ENCODE data around the gene CLOCK. TPM values are rescaled to one million over a fixed set of nuclear protein-coding genes. Genes with fewer than 3 reads are reported as not detected.
A peak's percentile ranks its signal among the peaks of the same experiment; 100 is the strongest.

Gene CLOCK
- total and polyA plus RNA-seq, 2 experiments from 2014 or later, result 9.6 to 29.3 TPM

- no peak for TF ChIP-seq EZH2phosphoT487 (IDR thresholded peaks at IDR 0.05; ENCODE audit: low read depth, severe bottlenecking, unreplicated experiment)
- TF ChIP-seq CTCF (IDR thresholded peaks at IDR 0.05; ENCODE audit: poor library complexity), result no peak
- TF ChIP-seq EZH2 (IDR thresholded peaks at IDR 0.05; ENCODE audit: borderline replicate concordance), result no peak
These were observed 150.2 kb downstream of the CLOCK start for GRCh38 chr4:55396308-55397125.

GRCh38 chr4:55395529-55396307 is 151.0 kb downstream of the CLOCK start, which contains the start of gene TMEM165:
Gene TMEM165 (plus strand): TSS chr4:55395957. CDS start chr4:55396190, 233 bp downstream.
- WGBS (ENCODE audit: low lambda C conversion rate, missing lambda C conversion rate), result under 1% methylated on average over 57 of the region's 95 CpGs
- Histone ChIP-seq H3K79me2 (peaks cover 44% of the 10 kb centered on the region), H3K27ac (peak within 1 kb of the TSS; percentile 100), H2AFZ (peak within 1 kb of the TSS; percentile 91), H4K20me1 (ENCODE audit: insufficient read depth, poor library complexity, severe bottlenecking) (peaks cover 33% of the 10 kb centered on the region), H3K4me3 (peak within 1 kb of the TSS; percentile 71), H3K9me2 (replicated peaks; ENCODE audit: insufficient read depth) (no peaks in the 10 kb centered on the region), H3K27me3 (no peaks in the 10 kb centered on the region), H3K4me2 (peak within 1 kb of the TSS; percentile 87), H3K4me1 (ENCODE audit: insufficient read depth) (peaks cover 4% of the 10 kb centered on the region), H3K36me3 (replicated peaks; ENCODE audit: insufficient read depth, low read depth) (no peaks in the 10 kb centered on the region), H3K9me3 (ENCODE audit: low read depth) (no peaks in the 10 kb centered on the region)
- DNase-seq (ENCODE audit: low spot score), result peak; percentile 95
- TF ChIP-seq EZH2 (IDR thresholded peaks at IDR 0.05; ENCODE audit: borderline replicate concordance) (no peak), EZH2phosphoT487 (IDR thresholded peaks at IDR 0.05; ENCODE audit: low read depth, severe bottlenecking, unreplicated experiment) (no peak), CTCF (IDR thresholded peaks at IDR 0.05; ENCODE audit: poor library complexity) (no peak)

More at GRCh38 chr4:55396308-55397125, 150.2 kb downstream of the CLOCK start:
- H3K9me3 ChIP-seq (ENCODE audit: low read depth), result no peaks in the 10 kb centered on the region
- H3K4me1 ChIP-seq (ENCODE audit: insufficient read depth), result peaks cover 4% of the 10 kb centered on the region
- no peaks in the 10 kb centered on the region for H3K36me3 ChIP-seq (replicated peaks; ENCODE audit: insufficient read depth, low read depth)
- H3K27me3 ChIP-seq, result no peaks in the 10 kb centered on the region
- peaks cover 52% of the 10 kb centered on the region for H3K79me2 ChIP-seq
- no peak overlapping the region for H2AFZ ChIP-seq
- DNase-seq (ENCODE audit: low spot score), result peak; percentile 76
- WGBS (ENCODE audit: low lambda C conversion rate, missing lambda C conversion rate), result 4% methylated on average over 32 of the region's 41 CpGs
- peak overlapping the region; percentile 100 for H3K27ac ChIP-seq
- H4K20me1 ChIP-seq (ENCODE audit: insufficient read depth, poor library complexity, severe bottlenecking), result peaks cover 41% of the 10 kb centered on the region
- H3K9me2 ChIP-seq (replicated peaks; ENCODE audit: insufficient read depth), result no peaks in the 10 kb centered on the region
- H3K4me3 ChIP-seq, result peak overlapping the region; percentile 58
- peak overlapping the region; percentile 87 for H3K4me2 ChIP-seq

- peaks cover 4% of the 10 kb centered on the region for H3K4me1 ChIP-seq (ENCODE audit: insufficient read depth)
- peak overlapping the region; percentile 76 for H3K4me2 ChIP-seq
- H3K4me3 ChIP-seq, result peak overlapping the region; percentile 71
- peak overlapping the region; percentile 91 for H2AFZ ChIP-seq
- 4% methylated on average over 4 of the region's 4 CpGs for WGBS (ENCODE audit: low lambda C conversion rate, missing lambda C conversion rate)
- TF ChIP-seq CTCF (IDR thresholded peaks at IDR 0.05; ENCODE audit: poor library complexity) (peak; percentile 3), EZH2phosphoT487 (IDR thresholded peaks at IDR 0.05; ENCODE audit: low read depth, severe bottlenecking, unreplicated experiment) (no peak)
- H3K27me3 ChIP-seq, result no peaks in the 10 kb centered on the region
- H3K9me2 ChIP-seq (replicated peaks; ENCODE audit: insufficient read depth), result no peaks in the 10 kb centered on the region
- H3K27ac ChIP-seq, result peak overlapping the region; percentile 100
- H3K36me3 ChIP-seq (replicated peaks; ENCODE audit: insufficient read depth, low read depth), result no peaks in the 10 kb centered on the region
- H4K20me1 ChIP-seq (ENCODE audit: insufficient read depth, poor library complexity, severe bottlenecking), result peaks cover 28% of the 10 kb centered on the region
- no peaks in the 10 kb centered on the region for H3K9me3 ChIP-seq (ENCODE audit: low read depth)
- H3K79me2 ChIP-seq, result peaks cover 40% of the 10 kb centered on the region
- DNase-seq (ENCODE audit: low spot score), result no peak
These were observed 151.5 kb downstream of the CLOCK start for GRCh38 chr4:55395218-55395528.
